CD14-positive monocyte (primary cell): ENCODE measurements around the gene LAMA3. TPM values are rescaled to one million over a fixed set of nuclear protein-coding genes. Genes with fewer than 3 reads are reported as not detected.

Source experiments
- DNase-seq, 3 donors: peaks; one replicate each; pipeline ENCODE4 v3.0.0-alpha.2; 2011 to 2022
- H2AFZ ChIP-seq: 2 replicates; pipeline ENCODE4 v1.6.0; 2012; ENCODE audit warnings: mild to moderate bottlenecking, low read depth, low read length, inconsistent platforms; ENCODE audit not compliant: insufficient read depth, poor library complexity, severe bottlenecking
- H3K27ac ChIP-seq, 2 donors: 1 replicate in 1 of 2; 2 replicates in 1 of 2; pipeline ENCODE4 v1.5.1; 2012 to 2013; ENCODE audit warnings: low read length in 2 of 2, control low read depth in 1 of 2, inconsistent platforms in 1 of 2, low read depth in 1 of 2, mild to moderate bottlenecking in 1 of 2
- H3K27me3 ChIP-seq, 2 donors: one replicate each; pipeline versions ENCODE4 v1.6.0 to v1.6.1; 2011 to 2013; ENCODE audit warnings: low read length in 2 of 2; ENCODE audit not compliant: control insufficient read depth in 2 of 2, insufficient read depth in 2 of 2
- H3K36me3 ChIP-seq, 2 donors: replicated peaks in 1 of 2; 1 replicate in 1 of 2; 2 replicates in 1 of 2; pipeline versions ENCODE4 v1.5.1 to v1.6.1; 2012 to 2013; ENCODE audit warnings: low read length in 2 of 2, control low read depth in 1 of 2, inconsistent platforms in 1 of 2, mild to moderate bottlenecking in 1 of 2; ENCODE audit not compliant: insufficient read depth in 2 of 2, control insufficient read depth in 1 of 2
- H3K4me1 ChIP-seq, 2 donors: 1 replicate in 1 of 2; 2 replicates in 1 of 2; pipeline versions ENCODE4 v1.5.1 to v1.6.1; 2012 to 2013; ENCODE audit warnings: low read length in 2 of 2, control low read depth in 1 of 2, inconsistent platforms in 1 of 2, mild to moderate bottlenecking in 1 of 2, moderate library complexity in 1 of 2; ENCODE audit not compliant: insufficient read depth in 2 of 2, control insufficient read depth in 1 of 2
- H3K4me2 ChIP-seq: replicated peaks from 2 replicates; pipeline ENCODE3; 2012; ENCODE audit warnings: low read length, moderate library complexity, mild to moderate bottlenecking; ENCODE audit not compliant: poor library complexity, severe bottlenecking; ENCODE audit errors: extremely low read depth
- H3K4me3 ChIP-seq, 3 experiments: fragments of 200-600 bp in 1 of 3; sonication (generic) in 1 of 3; replicated peaks in 1 of 3; 1 replicate in 2 of 3; 2 replicates in 1 of 3; pipeline ENCODE4 v1.5.1; 2011 to 2013; ENCODE audit warnings: low read length in 3 of 3, mild to moderate bottlenecking in 3 of 3, control low read depth in 2 of 3, low read depth in 2 of 3, inconsistent platforms in 1 of 3, moderate library complexity in 1 of 3
- H3K79me2 ChIP-seq: 2 replicates; pipeline ENCODE4 v1.6.0; 2012; ENCODE audit warnings: mild to moderate bottlenecking, control low read depth, inconsistent platforms, low read length, moderate library complexity; ENCODE audit not compliant: insufficient read depth
- H3K9ac ChIP-seq: 2 replicates; pipeline ENCODE4 v1.6.0; 2017; ENCODE audit warnings: low read length, mild to moderate bottlenecking; ENCODE audit not compliant: insufficient read depth, poor library complexity, severe bottlenecking
- H3K9me3 ChIP-seq, 2 donors: replicated peaks in 1 of 2; 1 replicate in 1 of 2; 2 replicates in 1 of 2; pipeline versions ENCODE4 v1.5.1 to v1.6.1; 2012 to 2013; ENCODE audit warnings: low read length in 2 of 2, control low read depth in 1 of 2; ENCODE audit not compliant: control insufficient read depth in 1 of 2, insufficient read depth in 1 of 2
- H4K20me1 ChIP-seq: 2 replicates; pipeline ENCODE4 v1.6.0; 2012; ENCODE audit warnings: mild to moderate bottlenecking, low read length, control low read depth, moderate library complexity; ENCODE audit not compliant: insufficient read depth
- H3K27ac Mint-ChIP-seq, 7 donors: one replicate each; pipeline ENCODE4 v1.8.0; 2020; ENCODE audit warnings: mild to moderate bottlenecking in 7 of 7, mixed read lengths in 7 of 7, moderate library complexity in 6 of 7, inconsistent platforms in 2 of 7
- H3K27me3 Mint-ChIP-seq, 3 donors: one replicate each; pipeline ENCODE4 v1.8.0; 2021 to 2022; ENCODE audit warnings: low read depth in 3 of 3, mild to moderate bottlenecking in 3 of 3, mixed read lengths in 3 of 3, moderate library complexity in 3 of 3, inconsistent platforms in 1 of 3
- H3K36me3 Mint-ChIP-seq, 2 donors: one replicate each; pipeline ENCODE4 v1.8.0; 2020; ENCODE audit warnings: mixed read lengths in 2 of 2, inconsistent platforms in 1 of 2, mild to moderate bottlenecking in 1 of 2
- H3K4me1 Mint-ChIP-seq: one replicate; pipeline ENCODE4 v1.8.0; 2020; ENCODE audit warnings: mild to moderate bottlenecking, mixed read lengths
- H3K4me3 Mint-ChIP-seq, 2 donors: one replicate each; pipeline ENCODE4 v1.8.0; 2020; ENCODE audit warnings: mild to moderate bottlenecking in 2 of 2, mixed read lengths in 2 of 2, moderate library complexity in 1 of 2
- H3K9me3 Mint-ChIP-seq, 7 donors: one replicate each; pipeline ENCODE4 v1.8.0; 2020 to 2022; ENCODE audit warnings: mixed read lengths in 7 of 7, mild to moderate bottlenecking in 6 of 7, moderate library complexity in 6 of 7, inconsistent platforms in 2 of 7
- WGBS: methylation state at CpG from one replicate; pipeline ENCODE4 v1.1.5; 2013; ENCODE audit warnings: missing lambda C conversion rate; ENCODE audit not compliant: insufficient coverage; 5-methylcytosine and 5-hydroxymethylcytosine counted together
- intact Hi-C, 2 donors: fragments of 100-400 bp; cut with micrococcal nuclease; formaldehyde crosslinking; loops; one replicate each; pipeline versions ENCODE4 v1.15.0 to v1.15.1; 2023
- polyA plus RNA-seq, 3 donors: library from polyadenylated mRNA; depleted of rRNA in 1 of 3; unstranded in 2 of 3; stranded (reverse) in 1 of 3; fragments of 300-500 nt in 2 of 3; fragments of >200 nt in 1 of 3; fragmentation: Illumina TruSeq in 2 of 3; gene quantifications; 1 replicate in 2 of 3; 2 replicates in 1 of 3; pipeline ENCODE4 v1.2.3, GENCODE V29; 2012 to 2021
- TF ChIP-seq, protein P1 (sequence below): fragments of 200-600 bp; IDR thresholded peaks from one replicate; pipeline ENCODE4 v1.8.0; 2022; ENCODE audit warnings: antibody characterized with exemption, mild to moderate bottlenecking

LAMA3 gene
- polyA plus RNA-seq, 3 donors, result not detected

DNA sequence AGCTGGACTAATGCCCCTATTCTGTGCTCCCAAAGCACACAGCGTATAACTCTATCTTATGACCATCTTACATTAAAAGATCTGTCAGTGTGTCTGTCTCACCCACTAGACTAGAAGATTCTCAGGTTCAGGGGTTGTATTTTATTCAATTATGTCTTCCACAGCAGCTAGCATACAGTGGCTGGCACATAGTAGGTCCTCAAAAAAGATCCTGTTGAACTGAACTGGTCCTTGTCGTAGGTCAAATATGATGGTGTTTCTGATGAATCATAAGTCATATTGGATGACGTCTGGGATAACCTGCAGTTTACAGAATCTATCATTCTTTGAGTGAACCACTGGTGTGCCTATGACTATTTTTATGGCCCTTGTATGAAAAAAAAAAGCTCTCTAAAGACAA lies 314.0 kb downstream of the LAMA3 start:
- no peak overlapping the region for H3K4me3 Mint-ChIP-seq
- H3K79me2 ChIP-seq, result no peaks in the 10 kb centered on the region
- no peaks in the 10 kb centered on the region for H3K36me3 ChIP-seq
- H3K4me2 ChIP-seq, result no peak overlapping the region
- intact Hi-C loops, result no loop called here
- WGBS, result 100% methylated on average over 1 of the region's 3 CpGs
- H3K4me1 Mint-ChIP-seq, result peaks cover 16% of the 10 kb centered on the region
- H3K27ac Mint-ChIP-seq, result no peak overlapping the region
- H3K27me3 Mint-ChIP-seq, result peaks cover 2 to 6% (median 2%) of the 10 kb centered on the region in 3 donors
- H3K27me3 ChIP-seq, result no peaks in the 10 kb centered on the region
- TF ChIP-seq, protein P1, sequence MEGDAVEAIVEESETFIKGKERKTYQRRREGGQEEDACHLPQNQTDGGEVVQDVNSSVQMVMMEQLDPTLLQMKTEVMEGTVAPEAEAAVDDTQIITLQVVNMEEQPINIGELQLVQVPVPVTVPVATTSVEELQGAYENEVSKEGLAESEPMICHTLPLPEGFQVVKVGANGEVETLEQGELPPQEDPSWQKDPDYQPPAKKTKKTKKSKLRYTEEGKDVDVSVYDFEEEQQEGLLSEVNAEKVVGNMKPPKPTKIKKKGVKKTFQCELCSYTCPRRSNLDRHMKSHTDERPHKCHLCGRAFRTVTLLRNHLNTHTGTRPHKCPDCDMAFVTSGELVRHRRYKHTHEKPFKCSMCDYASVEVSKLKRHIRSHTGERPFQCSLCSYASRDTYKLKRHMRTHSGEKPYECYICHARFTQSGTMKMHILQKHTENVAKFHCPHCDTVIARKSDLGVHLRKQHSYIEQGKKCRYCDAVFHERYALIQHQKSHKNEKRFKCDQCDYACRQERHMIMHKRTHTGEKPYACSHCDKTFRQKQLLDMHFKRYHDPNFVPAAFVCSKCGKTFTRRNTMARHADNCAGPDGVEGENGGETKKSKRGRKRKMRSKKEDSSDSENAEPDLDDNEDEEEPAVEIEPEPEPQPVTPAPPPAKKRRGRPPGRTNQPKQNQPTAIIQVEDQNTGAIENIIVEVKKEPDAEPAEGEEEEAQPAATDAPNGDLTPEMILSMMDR, result no peak
- no peak overlapping the region for H3K9ac ChIP-seq
- DNase-seq, result no peak
- no peaks in the 10 kb centered on the region for H4K20me1 ChIP-seq
- H3K4me3 ChIP-seq, result no peak overlapping the region
- no peak overlapping the region for H2AFZ ChIP-seq
- H3K36me3 Mint-ChIP-seq, result no peaks in the 10 kb centered on the region
- no peaks in the 10 kb centered on the region for H3K9me3 ChIP-seq
- H3K4me1 ChIP-seq, result peaks cover 0 to 11% of the 10 kb centered on the region in 2 donors
- H3K27ac ChIP-seq, result no peak overlapping the region
- H3K9me3 Mint-ChIP-seq, result peaks cover 0 to 2% (median 0%) of the 10 kb centered on the region in 7 donors

DNA sequence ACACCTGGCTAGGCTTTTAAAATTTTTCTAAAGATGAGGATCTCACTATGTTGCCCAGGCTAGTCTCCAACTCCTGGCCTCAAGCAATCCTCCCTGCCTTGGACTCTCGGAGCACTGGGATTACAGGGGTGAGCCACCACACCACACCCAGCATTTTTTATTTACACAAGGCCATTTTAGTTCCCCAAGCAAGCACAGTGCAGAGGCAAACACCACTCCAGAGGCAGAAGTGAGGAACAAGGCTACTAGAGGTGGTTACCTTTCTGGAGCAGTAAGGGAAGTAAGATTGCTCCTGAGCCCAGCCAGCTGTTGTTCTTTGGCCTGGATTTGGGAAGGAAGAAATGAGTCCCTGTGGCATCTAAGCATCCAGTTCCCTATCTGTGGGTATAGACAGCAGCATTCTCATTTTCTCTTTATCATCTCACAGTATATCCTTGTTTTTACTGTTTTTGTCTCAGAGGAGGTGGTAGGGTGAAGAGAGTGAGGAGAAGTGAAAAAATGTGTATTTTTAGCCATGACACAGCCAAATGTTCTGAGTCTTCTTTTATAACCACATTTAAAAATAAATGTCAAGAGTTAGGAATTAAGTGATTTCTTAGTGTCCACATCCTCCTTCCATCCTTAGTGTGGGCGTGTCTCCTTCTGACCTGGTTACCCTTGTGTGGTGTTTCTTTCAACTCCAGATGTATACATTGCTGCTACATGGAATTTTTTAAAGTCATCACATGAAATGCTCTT lies 314.8 kb downstream of the LAMA3 start:
- no peaks in the 10 kb centered on the region for H4K20me1 ChIP-seq
- H3K79me2 ChIP-seq, result no peaks in the 10 kb centered on the region
- WGBS, result 80% methylated on average over 1 of the region's 2 CpGs
- no peak for DNase-seq
- Mint-ChIP-seq H3K4me1 (peaks cover 16% of the 10 kb centered on the region), H3K27ac (peak overlapping the region in 1 of 7 donors; percentile 65), H3K36me3 (no peaks in the 10 kb centered on the region), H3K4me3 (no peak overlapping the region), H3K27me3 (peaks cover 2 to 6% (median 4%) of the 10 kb centered on the region in 3 donors), H3K9me3 (peaks cover 0 to 2% (median 0%) of the 10 kb centered on the region in 7 donors)
- no peak overlapping the region for H3K9ac ChIP-seq
- H3K9me3 ChIP-seq, result no peaks in the 10 kb centered on the region
- no peak overlapping the region for H3K4me3 ChIP-seq
- H3K27ac ChIP-seq, result no peak overlapping the region
- TF ChIP-seq, protein P1, result no peak
- no peaks in the 10 kb centered on the region for H3K27me3 ChIP-seq
- no peak overlapping the region for H3K4me2 ChIP-seq
- intact Hi-C loops, result no loop called here
- H2AFZ ChIP-seq, result no peak overlapping the region
- H3K4me1 ChIP-seq, result peaks cover 0 to 11% of the 10 kb centered on the region in 2 donors
- H3K36me3 ChIP-seq, result no peaks in the 10 kb centered on the region

Other genes with a start within 250 kb of the LAMA3 start
- 10 to 100 TPM; 50.9 to 79.7 (median 62.2) TPM for gene RIOK3, start 236.2 kb upstream of the LAMA3 start, polyA plus RNA-seq
- gene RMC1, start 185.9 kb upstream of the LAMA3 start, polyA plus RNA-seq, result 10 to 100 TPM; 21.9 to 70.8 (median 30.1) TPM
- 10 to 100 TPM in 2 of 3 donors, 1 to 10 TPM in 1; 7.5 to 17.9 (median 17.7) TPM for gene NPC1, start 102.9 kb upstream of the LAMA3 start, polyA plus RNA-seq
- gene ANKRD29, start 26.5 kb upstream of the LAMA3 start, polyA plus RNA-seq, result under 1 TPM in 2 of 3 donors, not detected in 1; 0.03 to 0.11 TPM